HG02759 (cell line): Measurements from ENCODE around the gene SPATA31E1.
"Not testable (repeated sequence)": the region's sequence is repeated elsewhere in the genome, so short reads cannot be mapped to it uniquely, and the experiment has no call there.

Source experiments
- ATAC-seq: cut with Tn5 transposase; IDR thresholded peaks from one replicate; pipeline ENCODE4 v1.9.1; 2021; ENCODE audit warnings: mild to moderate bottlenecking, moderate library complexity; ENCODE audit not compliant: unreplicated experiment

SPATA31E1 gene

DNA sequence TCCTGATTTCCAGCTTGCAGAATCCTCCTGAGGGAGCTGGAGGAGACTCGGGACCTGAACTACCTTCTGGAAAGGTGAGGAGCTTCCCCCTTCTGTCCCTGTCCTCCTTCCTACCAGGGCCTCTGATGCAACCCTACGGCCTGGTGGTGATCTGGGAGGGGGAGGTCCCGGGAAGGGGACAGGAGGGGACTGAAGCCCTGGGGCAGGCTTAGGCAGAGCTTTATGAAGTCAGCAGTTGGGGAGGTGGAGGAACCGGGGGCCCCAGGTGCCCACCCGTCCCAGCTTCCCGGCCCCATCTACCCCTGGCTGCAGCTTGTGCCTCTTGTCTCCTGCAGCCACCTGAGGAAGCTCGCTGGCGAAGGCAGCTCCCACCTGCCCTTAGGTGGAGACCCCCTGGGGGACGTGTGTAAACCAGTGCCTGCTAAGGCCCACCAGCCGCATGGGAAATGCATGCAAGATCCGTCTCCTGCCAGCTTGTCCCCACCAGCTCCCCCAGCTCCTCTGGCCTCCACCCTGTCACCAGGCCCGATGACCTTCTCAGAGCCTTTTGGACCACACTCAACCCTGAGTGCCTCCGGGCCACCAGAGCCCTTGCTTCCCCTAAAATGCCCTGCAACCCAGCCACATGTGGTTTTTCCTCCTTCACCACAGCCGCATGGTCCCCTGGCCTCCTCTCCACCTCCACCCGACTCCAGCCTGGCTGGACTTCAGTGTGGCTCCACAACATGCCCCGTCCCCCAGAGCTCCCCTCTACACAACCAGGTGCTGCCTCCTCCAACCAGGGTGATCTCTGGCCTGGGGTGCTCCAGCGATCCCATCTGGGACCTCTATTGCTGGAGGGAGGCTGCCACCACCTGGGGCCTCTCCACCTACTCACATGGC is 2.1 kb downstream of the SPATA31E1 start:
- ATAC-seq, result no peak

DNA sequence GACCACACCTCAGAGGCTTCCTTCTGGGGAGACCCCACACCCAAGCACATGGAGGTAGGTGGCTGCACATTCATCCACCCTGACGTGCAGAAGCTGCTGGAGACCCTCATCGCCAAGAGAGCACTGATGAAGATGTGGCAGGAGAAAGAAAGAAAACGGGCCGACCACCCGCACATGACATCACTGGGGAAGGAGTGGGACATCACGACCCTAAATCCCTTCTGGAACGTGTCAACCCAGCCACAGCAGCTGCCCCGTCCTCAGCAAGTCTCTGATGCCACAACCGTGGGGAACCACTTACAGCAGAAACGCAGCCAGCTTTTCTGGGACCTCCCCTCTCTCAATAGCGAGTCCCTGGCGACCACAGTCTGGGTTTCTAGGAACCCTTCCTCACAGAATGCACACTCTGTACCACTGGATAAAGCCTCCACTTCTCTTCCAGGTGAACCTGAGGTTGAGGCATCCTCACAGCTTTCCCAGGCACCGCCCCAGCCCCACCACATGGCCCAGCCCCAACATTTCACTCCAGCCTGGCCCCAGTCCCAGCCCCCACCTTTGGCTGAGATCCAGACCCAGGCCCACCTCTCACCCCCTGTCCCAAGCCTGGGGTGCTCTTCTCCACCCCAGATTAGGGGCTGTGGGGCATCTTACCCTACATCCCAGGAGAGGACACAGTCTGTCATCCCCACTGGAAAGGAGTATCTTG is 3.0 kb downstream of the SPATA31E1 start:
- no peak for ATAC-seq

DNA sequence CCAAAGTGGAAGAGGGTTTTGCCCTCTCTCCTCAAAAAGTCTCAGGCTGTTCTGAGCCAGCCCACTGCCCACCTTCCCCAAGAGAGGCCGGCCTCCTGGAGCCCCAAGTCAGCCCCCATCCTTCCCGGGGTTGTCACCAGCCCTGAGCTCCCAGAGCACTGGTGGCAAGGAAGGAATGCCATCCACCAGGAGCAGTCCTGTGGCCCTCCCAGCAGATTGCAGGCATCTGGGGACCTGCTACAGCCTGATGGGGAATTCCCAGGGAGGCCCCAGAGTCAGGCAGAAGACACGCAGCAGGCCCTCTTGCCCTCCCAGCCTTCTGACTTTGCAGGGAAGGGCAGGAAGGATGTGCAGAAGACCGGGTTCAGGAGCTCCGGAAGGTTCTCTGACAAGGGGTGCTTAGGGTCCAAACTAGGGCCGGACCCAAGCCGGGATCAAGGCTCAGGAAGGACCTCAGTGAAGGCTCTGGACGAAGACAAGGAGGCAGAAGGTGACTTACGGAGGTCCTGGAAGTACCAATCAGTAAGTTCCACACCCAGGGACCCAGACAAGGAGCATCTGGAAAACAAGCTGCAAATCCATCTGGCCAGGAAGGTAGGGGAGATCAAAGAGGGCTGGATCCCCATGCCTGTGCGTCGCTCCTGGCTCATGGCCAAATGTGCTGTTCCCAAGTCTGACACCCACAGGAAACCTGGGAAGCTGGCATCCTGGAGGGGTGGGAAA is 3.7 kb downstream of the SPATA31E1 start:
- no peak for ATAC-seq

DNA sequence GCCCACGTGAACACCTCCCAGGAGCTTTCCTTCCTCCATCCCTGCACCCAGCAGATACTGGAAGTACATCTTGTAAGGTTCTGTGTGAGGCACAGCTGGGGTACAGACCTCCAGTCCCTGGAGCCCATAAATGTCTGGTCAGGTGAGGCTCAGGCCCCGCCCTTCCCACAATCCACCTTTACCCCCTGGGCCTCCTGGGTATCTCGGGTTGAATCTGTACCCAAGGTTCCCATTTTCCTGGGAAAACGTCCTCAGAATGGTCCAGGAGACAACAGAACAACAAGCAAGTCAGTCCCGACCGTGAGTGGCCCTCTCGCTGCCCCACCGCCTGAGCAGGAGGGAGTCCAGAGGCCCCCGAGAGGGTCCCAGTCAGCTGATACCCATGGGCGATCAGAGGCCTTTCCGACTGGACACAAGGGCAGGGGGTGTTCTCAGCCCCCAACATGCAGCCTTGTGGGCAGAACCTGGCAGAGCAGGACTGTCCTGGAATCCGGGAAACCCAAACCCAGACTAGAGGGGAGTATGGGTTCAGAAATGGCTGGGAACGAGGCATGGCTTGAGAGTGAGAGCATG is 4.3 kb downstream of the SPATA31E1 start:
- ATAC-seq, result no peak

DNA sequence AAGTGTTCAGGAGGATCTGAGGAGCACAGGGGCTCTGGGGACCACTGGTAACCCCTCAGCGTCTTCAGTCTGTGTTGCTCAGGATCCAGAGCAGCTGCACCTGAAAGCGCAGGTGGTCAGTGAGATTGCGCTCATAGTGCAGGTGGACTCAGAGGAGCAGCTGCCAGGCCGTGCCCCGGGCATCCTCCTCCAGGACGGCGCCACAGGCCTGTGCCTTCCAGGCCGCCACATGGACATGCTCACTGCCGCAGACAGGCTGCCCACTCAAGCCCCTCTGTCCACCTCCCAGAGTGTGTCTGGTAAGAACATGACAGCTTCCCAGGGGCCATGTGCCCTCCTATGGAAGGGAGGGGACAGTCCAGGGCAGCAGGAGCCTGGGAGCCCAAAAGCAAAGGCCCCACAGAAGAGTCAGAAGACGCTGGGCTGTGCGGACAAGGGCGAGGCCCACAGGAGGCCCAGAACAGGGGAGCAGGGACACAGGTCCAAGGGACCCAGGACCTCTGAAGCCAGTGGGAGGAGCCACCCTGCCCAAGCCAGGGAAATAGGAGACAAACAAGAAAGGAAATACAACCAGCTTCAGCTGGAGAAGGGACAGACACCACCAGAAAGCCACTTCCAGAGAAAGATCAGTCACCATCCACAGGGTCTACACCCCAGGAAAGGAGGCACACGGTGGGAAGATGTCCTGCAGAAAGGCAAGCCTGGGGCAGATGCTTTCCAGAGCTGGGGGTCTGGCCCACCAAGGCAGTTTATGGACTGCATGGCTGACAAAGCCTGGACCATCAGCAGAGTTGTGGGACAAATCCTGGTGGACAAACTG is 5.2 kb downstream of the SPATA31E1 start:
- ATAC-seq, result no peak

DNA sequence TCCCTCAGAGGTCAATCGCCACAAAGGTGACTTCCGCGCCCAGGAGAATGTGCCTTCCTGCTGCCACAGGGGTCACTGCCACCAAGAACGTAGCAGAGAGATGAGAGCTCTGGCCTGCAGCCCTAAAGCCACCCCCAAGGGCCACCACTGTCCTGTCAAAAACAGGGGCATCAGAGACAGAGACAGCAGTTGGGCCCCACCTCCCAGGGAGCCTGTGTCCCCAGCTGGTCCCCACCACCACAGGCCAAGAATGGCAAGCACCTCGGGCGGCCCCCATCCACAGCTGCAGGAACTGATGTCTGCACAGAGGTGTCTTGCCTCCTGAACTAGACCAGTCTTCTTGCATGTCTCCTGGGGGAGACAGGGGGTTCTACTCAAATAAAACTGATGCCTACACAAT is 5.8 kb downstream of the SPATA31E1 start:
- ATAC-seq, result no peak

DNA sequence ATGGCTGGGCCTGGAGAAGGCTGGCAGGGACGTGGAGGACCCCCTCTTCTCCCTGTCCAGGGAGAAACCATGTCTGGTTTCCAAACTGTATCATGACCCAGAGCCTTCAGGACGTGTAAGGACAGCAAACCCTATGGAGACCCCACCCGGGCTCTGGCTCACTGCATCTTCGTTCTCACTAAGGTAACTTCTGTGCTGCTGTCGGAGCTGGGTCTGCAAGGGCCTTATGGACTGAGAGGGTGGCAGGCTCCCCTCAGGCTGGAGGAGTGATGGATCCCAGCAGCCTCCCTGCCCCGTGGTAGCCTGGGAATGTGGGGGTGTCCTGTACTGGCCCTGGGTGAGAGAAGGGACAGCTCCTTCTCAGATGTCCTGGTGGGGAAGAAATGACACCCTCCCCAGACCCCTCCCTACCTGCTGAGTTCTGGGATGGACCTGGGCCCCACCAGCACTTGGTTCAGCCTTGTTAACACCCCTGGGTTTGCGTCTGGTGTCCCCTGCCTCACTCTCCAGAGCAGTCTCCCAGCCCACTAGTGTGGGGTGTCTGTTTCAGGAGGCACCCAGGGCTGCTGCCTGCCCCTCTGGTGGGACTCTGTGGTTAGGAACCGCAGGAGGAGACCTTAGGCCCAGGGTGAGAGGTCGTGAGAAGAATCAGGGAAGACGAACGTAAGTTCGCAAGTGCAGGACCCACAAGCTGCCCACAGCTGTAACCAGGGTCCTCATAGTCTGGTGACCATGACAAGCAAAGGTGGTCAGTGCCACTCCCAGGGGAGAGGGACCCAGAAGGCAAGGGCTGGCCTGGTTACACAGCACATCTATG is 6.6 kb downstream of the SPATA31E1 start:
- no peak for ATAC-seq

DNA sequence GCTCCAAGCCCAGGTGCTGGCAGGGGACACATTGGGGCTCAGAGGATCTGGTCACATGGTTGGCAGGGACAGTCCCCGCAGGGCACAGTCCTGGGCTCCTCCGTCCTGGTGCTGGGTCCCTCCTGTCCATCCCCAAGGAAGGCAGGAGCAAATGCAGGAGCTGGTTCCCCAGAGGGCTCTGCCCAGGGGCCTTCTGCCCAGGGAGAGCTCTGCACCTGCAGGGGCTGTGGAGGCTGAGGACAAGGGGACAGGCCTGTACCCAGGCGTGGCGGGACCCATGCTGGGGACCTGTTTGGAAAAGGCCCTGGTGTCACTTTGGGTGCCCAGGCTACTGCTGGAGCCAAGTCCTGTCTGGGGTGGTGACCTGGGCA is 7.2 kb downstream of the SPATA31E1 start:
- no peak for ATAC-seq

DNA sequence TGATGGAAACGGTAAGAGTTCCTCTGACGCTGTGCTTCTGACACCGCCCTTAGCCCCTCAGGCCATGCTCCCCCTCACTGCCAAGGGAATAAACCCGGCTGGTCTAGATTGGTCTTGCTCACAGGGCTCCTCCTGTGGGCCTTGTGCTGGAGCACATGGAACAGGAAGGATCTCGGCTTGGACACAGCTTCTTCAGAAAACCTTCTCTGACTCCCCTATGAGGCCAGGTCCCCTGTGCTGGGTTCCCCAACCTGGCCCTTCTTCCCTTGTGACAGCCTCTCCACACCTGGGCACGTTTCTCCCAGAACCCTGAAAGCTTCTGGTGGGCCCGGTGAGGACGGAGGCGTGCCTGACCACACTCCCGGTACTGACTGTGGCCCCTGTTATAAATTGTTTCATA is 8.2 kb downstream of the SPATA31E1 start:
- no peak for ATAC-seq

DNA sequence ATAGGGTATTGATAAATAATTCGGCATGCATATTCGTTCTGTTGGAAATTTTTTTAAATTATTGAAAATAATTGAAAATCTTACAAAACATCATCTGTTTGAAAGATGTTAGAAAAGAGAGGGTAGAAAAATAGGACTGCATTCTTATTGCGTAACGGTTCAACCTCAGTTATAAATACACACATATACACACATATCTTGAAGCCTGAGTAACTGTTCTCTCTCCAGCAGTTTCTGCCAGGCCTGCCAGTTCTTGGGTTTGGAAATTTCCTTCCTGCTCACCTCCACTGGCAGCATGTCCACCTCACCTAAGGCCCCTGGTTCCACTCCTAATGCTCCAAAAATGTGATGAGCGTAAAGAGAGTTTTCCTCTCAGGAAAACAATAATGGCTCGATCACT is 9.1 kb downstream of the SPATA31E1 start:
- ATAC-seq, result no peak

DNA sequence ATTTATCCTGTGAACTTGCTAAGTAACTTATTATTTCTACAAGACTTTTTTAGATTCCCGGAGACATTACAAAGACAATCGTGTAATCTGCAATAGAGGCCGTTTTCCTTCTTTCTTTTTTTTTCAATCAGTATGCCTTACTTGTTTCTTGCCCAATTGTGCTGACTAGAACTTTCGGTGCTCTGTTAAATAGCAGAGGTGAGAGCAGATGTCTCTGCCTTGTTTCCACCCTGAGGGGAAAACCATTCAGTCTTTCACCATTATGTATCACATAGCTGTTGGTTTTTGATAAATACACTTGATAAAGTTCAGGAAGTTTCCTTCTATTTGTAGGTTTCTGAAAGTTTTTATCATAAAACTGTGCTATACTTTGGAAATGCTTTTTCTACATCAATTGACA is 10.3 kb downstream of the SPATA31E1 start:
- no peak for ATAC-seq

DNA sequence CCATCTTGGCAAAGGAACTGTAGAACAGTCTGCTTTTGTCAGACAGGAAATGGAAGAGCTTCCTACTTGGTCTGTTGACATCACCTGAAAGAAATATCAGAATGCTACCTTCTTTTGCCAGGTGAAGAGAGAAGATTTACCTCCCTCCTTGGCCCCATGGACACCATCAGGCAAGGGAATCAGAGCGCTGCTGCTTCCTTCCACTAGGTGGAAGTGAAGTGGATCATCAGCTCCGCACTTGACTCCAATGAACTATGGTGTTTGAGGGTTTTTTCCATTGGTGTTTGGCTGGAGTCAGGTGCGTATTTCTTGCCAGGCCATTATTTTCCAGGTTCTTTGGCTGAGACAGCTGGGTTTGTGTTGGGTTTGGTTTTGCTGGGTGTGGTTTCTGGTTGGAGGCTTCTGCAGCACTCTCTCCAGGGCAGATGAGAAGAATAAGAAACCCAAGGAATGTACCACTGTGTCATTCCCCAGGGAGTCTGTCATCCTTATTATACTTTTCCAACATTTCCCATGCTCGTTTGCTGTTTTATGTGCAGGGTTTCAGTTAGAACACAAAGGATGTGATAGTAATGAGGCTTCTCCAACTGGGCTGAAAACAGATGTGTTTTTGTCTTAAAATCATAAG is 12.4 kb downstream of the SPATA31E1 start:
- ATAC-seq, result no peak

DNA sequence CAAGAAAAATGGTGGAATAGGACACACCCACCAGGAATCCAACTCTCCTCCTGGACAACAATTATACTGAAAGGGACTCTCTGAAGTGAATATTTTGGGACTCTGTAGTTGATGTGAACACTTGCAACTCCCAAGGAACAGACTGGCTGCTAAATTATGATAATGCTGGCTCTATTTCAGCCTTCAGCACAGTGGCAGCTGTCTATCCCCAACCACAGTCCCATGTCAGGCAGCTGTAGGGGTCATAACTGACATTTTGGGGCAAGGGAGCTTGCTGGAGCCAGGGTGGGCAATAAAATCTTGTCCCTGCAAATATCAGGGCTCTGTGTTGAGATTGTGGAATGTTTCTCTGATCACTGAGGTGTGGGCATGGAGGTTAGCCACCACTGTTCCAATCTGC is 14.2 kb downstream of the SPATA31E1 start:
- no peak for ATAC-seq

DNA sequence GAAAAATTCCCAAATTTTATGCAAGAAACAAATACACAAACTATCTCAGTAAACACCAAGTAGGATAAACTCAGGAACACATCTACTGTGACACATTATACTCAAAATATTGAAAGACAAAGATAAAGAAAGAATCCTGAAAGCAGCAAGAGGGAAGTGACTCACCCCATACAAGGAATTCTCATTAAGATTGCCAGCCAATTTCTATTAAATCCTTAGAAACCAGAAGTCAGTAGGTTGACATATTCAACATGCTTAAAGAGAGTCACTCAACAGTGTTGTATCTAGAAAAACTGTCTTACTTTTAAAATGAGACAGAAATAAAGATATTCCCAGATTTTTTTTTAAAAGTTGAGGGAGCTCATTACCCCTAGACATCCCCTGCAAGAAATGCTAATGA is 15.5 kb downstream of the SPATA31E1 start:
- no peak for ATAC-seq

DNA sequence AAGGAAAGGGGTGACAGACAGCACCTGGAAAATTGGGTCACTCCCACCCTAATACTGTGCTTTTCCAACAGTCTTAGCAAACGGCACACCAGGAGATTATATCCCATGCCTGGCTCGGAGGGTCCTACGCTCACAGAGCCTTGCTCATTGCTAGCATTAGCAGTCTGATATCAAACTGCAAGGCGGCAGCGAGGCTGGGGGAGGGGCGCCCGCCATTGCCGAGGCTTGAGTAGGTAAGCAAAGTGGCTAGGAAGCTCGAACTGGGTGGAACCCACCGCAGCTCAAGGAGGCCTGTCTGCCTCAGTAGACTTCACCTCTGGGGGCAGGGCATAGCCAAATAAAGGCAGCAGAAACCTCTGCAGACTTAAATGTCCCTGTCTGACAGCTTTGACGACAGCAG is 19.7 kb downstream of the SPATA31E1 start:
- not testable (repeated sequence) for ATAC-seq

DNA sequence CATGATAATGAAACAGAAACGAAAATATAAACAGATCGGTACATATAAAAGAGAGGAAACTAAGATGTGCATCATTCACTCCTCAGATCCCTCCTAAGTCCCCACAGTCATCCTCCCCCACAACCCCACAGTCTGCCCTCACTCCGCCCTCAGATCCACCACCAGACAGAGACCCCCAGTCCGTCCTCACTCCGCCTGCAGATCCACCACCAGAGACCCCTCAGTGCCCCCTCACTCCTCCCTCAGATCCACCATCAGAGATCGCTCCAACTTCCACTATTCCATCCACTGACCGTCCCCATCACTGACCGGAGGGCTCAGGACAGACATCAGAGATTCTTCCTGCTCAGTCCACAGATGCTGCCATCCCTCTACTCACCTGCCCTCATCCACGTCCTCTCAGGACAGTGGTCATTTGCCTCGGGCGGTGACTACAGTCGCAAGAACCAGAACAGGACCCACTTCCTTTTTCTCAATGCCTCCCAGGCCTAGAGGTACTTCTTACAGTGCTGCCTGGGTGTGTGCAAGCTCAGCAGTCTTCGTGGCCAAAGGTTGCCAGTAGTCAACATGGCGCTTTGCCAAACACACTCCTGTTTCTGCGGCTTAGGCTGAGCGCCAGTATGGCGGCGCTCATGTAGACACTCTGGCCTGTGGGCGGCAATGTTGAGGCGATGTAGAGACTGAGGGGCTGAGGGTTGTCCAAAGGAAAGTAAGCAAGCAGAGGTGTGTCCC is 26.8 kb downstream of the SPATA31E1 start:
- no peak for ATAC-seq

DNA sequence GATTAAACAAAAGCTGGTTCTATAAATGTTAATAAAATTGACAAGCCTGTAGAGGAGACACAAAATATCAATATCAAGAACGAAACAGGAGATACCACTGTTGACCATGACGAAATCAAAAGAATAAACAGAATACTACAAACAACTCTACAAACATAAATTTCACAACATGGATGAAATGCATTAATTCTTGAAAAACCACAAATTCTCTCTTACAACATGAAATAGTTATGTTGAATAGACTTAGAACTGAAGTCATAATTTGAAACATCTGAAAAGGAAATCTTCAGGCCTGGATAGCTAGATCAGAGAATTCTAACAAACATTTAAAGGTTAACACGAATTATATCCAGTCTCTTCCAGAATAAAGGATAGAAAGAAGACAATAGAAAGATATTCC is 28.1 kb downstream of the SPATA31E1 start:
- no peak for ATAC-seq

DNA sequence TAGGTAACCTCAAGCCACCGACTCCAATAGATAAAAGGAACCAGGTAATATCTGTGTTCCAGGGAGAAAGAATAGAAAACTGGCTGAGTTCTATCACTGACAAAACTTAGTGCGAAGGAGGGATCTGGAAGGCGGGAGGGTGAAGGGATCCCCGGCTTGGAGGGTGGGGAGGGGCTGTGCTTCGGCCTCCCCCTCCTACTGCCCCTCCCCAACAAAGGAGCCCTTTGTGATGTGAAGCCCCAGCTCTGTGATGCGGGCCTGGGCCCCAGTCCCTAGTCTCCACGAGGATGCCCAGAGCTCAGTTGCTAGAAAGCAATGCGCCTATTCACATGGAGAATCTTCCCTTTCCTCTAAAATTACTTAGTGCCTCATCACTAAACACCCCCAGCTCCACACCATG is 35.0 kb downstream of the SPATA31E1 start, which contains the start of gene SPATA31C1:
Gene SPATA31C1, plus strand, starts transcription at position 301 of the 400 bp plus-strand sequence.
- ATAC-seq, result not testable (repeated sequence)
